ENCODE measurements around the gene MAN1C1. TPM values are rescaled to one million over a fixed set of nuclear protein-coding genes. Genes with fewer than 3 reads are reported as not detected.

The MAN1C1 gene
- total and polyA plus RNA-seq, 2 donors (not counting 1 experiment from before 2014, with no cell fraction given): 17.7 to 51.4 TPM

DNA sequence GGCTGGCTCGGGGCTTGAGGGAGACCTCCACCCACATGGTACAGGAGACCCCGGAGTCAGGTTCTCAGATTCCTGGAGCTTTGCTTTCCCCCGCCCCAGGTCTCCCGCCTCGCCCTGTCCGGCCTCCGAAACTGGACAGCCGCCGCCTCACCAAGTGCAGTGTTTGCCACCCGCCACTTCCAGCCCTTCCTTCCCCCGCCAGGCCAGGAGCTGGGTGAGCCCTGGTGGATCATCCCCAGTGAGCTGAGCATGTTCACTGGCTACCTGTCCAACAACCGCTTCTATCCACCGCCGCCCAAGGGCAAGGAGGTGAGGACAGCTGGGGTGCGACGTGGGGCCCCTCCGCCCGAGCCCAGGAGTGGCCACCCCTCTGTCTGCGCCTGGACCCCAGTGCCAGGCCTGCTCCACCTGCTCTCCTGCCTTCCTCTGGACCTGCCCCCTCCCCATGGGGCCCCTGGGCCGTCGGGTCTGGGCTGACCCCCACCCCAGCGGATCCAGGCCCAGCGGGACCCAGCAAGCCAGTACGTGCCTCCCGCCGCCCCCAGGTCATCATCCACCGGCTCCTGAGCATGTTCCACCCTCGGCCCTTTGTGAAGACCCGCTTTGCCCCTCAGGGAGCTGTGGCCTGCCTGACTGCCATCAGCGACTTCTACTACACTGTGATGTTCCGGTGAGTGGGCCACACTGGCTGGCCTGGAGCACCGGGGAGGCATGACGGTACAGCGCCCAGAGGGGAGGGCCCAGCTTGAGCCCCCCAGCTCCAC is 192.1 kb downstream of the MAN1C1 start:
- no peak for DNase-seq (ENCODE audit: low read depth in 2 of 2)
- Histone ChIP-seq H3K4me2 (ENCODE audit: extremely low read depth, insufficient read depth, low read length) (no peak overlapping the region), H3K9me3 (ENCODE audit: control insufficient read depth, insufficient read depth, low read depth, low read length) (no peaks in the 10 kb centered on the region), H3K79me2 (ENCODE audit: control insufficient read depth, insufficient read depth, low read length) (no peaks in the 10 kb centered on the region), H2AFZ (ENCODE audit: low read length) (no peak overlapping the region), H3K27me3 (ENCODE audit: control insufficient read depth, insufficient read depth, low read length) (no peaks in the 10 kb centered on the region), H4K20me1 (ENCODE audit: control insufficient read depth, extremely low read depth, insufficient read depth, low read length) (no peaks in the 10 kb centered on the region), H3K27ac (ENCODE audit: insufficient read depth, low read length) (no peak overlapping the region), H3K9ac (ENCODE audit: insufficient read depth, low read length) (no peak overlapping the region), H3K36me3 (ENCODE audit: control insufficient read depth, insufficient read depth, low read length) (peaks cover 14% of the 10 kb centered on the region), H3K4me3 (replicated peaks in 1 of 4; ENCODE audit: control extremely low read depth in 1 of 4, insufficient read depth in 1 of 4, low read depth in 3 of 4, low read length in 4 of 4) (no peak overlapping the region), H3K4me1 (ENCODE audit: control insufficient read depth, extremely low read depth, insufficient read depth, low read length) (peaks cover 11% of the 10 kb centered on the region)
- no peak for TF ChIP-seq EZH2 (IDR thresholded peaks at IDR 0.05; ENCODE audit: low read length, missing control alignments)
- no peak for TF ChIP-seq CTCF (conservative IDR thresholded peaks at IDR 0.05 in 1 of 2, IDR thresholded peaks at IDR 0.05 in 1 of 2; ENCODE audit: low read depth in 1 of 2, low read length in 2 of 2)

GRCh38 chr1:25809283-25809926 is 192.8 kb downstream of the MAN1C1 start:
- H3K79me2 ChIP-seq (ENCODE audit: control insufficient read depth, insufficient read depth, low read length): no peaks in the 10 kb centered on the region
- no peak for DNase-seq (ENCODE audit: low read depth in 2 of 2)
- TF ChIP-seq CTCF (conservative IDR thresholded peaks at IDR 0.05 in 1 of 2, IDR thresholded peaks at IDR 0.05 in 1 of 2; ENCODE audit: low read depth in 1 of 2, low read length in 2 of 2) (no peak), EZH2 (IDR thresholded peaks at IDR 0.05; ENCODE audit: low read length, missing control alignments) (no peak)
- H3K9me3 ChIP-seq (ENCODE audit: control insufficient read depth, insufficient read depth, low read depth, low read length): no peaks in the 10 kb centered on the region
- H3K4me1 ChIP-seq (ENCODE audit: control insufficient read depth, extremely low read depth, insufficient read depth, low read length): peaks cover 8% of the 10 kb centered on the region
- no peak overlapping the region for H3K9ac ChIP-seq (ENCODE audit: insufficient read depth, low read length)
- no peaks in the 10 kb centered on the region for H4K20me1 ChIP-seq (ENCODE audit: control insufficient read depth, extremely low read depth, insufficient read depth, low read length)
- H3K27ac ChIP-seq (ENCODE audit: insufficient read depth, low read length): no peak overlapping the region
- no peak overlapping the region for H3K4me3 ChIP-seq (replicated peaks in 1 of 4; ENCODE audit: control extremely low read depth in 1 of 4, insufficient read depth in 1 of 4, low read depth in 3 of 4, low read length in 4 of 4)
- no peak overlapping the region for H3K4me2 ChIP-seq (ENCODE audit: extremely low read depth, insufficient read depth, low read length)
- no peaks in the 10 kb centered on the region for H3K27me3 ChIP-seq (ENCODE audit: control insufficient read depth, insufficient read depth, low read length)
- no peak overlapping the region for H2AFZ ChIP-seq (ENCODE audit: low read length)
- H3K36me3 ChIP-seq (ENCODE audit: control insufficient read depth, insufficient read depth, low read length): peaks cover 19% of the 10 kb centered on the region

- DNase-seq (ENCODE audit: low read depth in 2 of 2): no peak
- H3K4me2 ChIP-seq (ENCODE audit: extremely low read depth, insufficient read depth, low read length): no peak overlapping the region
- no peaks in the 10 kb centered on the region for H3K27me3 ChIP-seq (ENCODE audit: control insufficient read depth, insufficient read depth, low read length)
- TF ChIP-seq EZH2 (IDR thresholded peaks at IDR 0.05; ENCODE audit: low read length, missing control alignments): no peak
- TF ChIP-seq CTCF (conservative IDR thresholded peaks at IDR 0.05 in 1 of 2, IDR thresholded peaks at IDR 0.05 in 1 of 2; ENCODE audit: low read depth in 1 of 2, low read length in 2 of 2): no peak
- no peaks in the 10 kb centered on the region for H3K9me3 ChIP-seq (ENCODE audit: control insufficient read depth, insufficient read depth, low read depth, low read length)
- H4K20me1 ChIP-seq (ENCODE audit: control insufficient read depth, extremely low read depth, insufficient read depth, low read length): no peaks in the 10 kb centered on the region
- H3K9ac ChIP-seq (ENCODE audit: insufficient read depth, low read length): no peak overlapping the region
- peaks cover 8% of the 10 kb centered on the region for H3K4me1 ChIP-seq (ENCODE audit: control insufficient read depth, extremely low read depth, insufficient read depth, low read length)
- no peak overlapping the region for H3K27ac ChIP-seq (ENCODE audit: insufficient read depth, low read length)
- no peaks in the 10 kb centered on the region for H3K79me2 ChIP-seq (ENCODE audit: control insufficient read depth, insufficient read depth, low read length)
- peaks cover 22% of the 10 kb centered on the region for H3K36me3 ChIP-seq (ENCODE audit: control insufficient read depth, insufficient read depth, low read length)
- H2AFZ ChIP-seq (ENCODE audit: low read length): no peak overlapping the region
- H3K4me3 ChIP-seq (replicated peaks in 1 of 4; ENCODE audit: control extremely low read depth in 1 of 4, insufficient read depth in 1 of 4, low read depth in 3 of 4, low read length in 4 of 4): no peak overlapping the region
These were observed 193.3 kb downstream of the MAN1C1 start for GRCh38 chr1:25809929-25810328.

Data from fibroblast of lung (primary cell).